Esophagus muscularis mucosa (tissue), 4 donors: ENCODE measurements around the gene ABCC1. TPM values are rescaled to one million over a fixed set of nuclear protein-coding genes. Genes with fewer than 3 reads are reported as not detected.

Source experiments
- DNase-seq: peaks from one replicate; pipeline ENCODE4 v3.0.0-alpha.2; 2017; ENCODE audit errors: extremely low spot score
- H3K27ac ChIP-seq, 4 donors: fragments of 200-600 bp; sonication (generic); replicated peaks in 1 of 4; 1 replicate in 3 of 4; 2 replicates in 1 of 4; pipeline ENCODE4 v1.5.1; 2016 to 2019; ENCODE audit warnings: mild to moderate bottlenecking in 1 of 4
- H3K27me3 ChIP-seq, 4 donors: fragments of 200-600 bp; sonication (generic); one replicate each; pipeline versions ENCODE4 v1.5.1 to v1.6.0; 2016 to 2019
- H3K36me3 ChIP-seq, 4 donors: fragments of 200-600 bp; sonication (generic); one replicate each; pipeline ENCODE4 v1.5.1; 2016 to 2019
- H3K4me1 ChIP-seq, 4 donors: fragments of 200-600 bp; sonication (generic); one replicate each; pipeline ENCODE4 v1.5.1; 2016 to 2019
- H3K4me3 ChIP-seq, 4 donors: fragments of 200-600 bp; sonication (generic); 1 replicate in 2 of 4; 2 replicates in 2 of 4; pipeline ENCODE4 v1.5.1; 2016 to 2019; ENCODE audit warnings: mild to moderate bottlenecking in 4 of 4, moderate library complexity in 1 of 4
- H3K9me3 ChIP-seq, 4 donors: fragments of 200-600 bp; sonication (generic); 1 replicate in 3 of 4; 2 replicates in 1 of 4; pipeline ENCODE4 v1.5.1; 2016 to 2019
- CTCF ChIP-seq, 3 experiments: fragments of 200-600 bp in 2 of 3; fragments of 450-650 bp in 1 of 3; sonication (generic) in 2 of 3; IDR thresholded peaks; one replicate each; pipeline ENCODE4 v1.5.1; 2017 to 2019; ENCODE audit warnings: antibody characterized with exemption in 3 of 3, mild to moderate bottlenecking in 2 of 3, moderate library complexity in 1 of 3
- EP300 ChIP-seq: sonication (generic); formaldehyde crosslinking; IDR thresholded peaks from one replicate; pipeline ENCODE4 v1.6.1; 2017; ENCODE audit warnings: antibody characterized with exemption
- POLR2A ChIP-seq: fragments of 450-650 bp; IDR thresholded peaks from one replicate; pipeline ENCODE4 v1.6.1; 2017; ENCODE audit warnings: antibody characterized with exemption, moderate library complexity, mild to moderate bottlenecking, low read depth
- POLR2AphosphoS5 ChIP-seq, 2 donors: sonication (generic); formaldehyde crosslinking; IDR thresholded peaks; one replicate each; pipeline ENCODE4 v1.6.1; 2017; ENCODE audit warnings: antibody characterized with exemption in 2 of 2
- WGBS: methylation state at CpG from one replicate; pipeline ENCODE4 v1.1.5; 2018; 5-methylcytosine and 5-hydroxymethylcytosine counted together
- intact Hi-C: fragments of 100-400 bp; cut with DNase I; formaldehyde crosslinking; loops from one replicate; pipeline ENCODE4 v1.15.1; 2023
- total RNA-seq, 4 donors: library from RNA; depleted of rRNA; stranded (reverse); fragments of >200 nt; gene quantifications; one replicate each; pipeline versions ENCODE4 v1.1.0 to v1.2.1, GENCODE V29; 2016

Gene ABCC1
- total RNA-seq, 4 donors from 2014 or later = 61.8 to 141 (median 103) TPM

- Histone ChIP-seq H3K27me3 (no peaks in the 10 kb centered on the region), H3K36me3 (peaks cover 32 to 84% (median 55%) of the 10 kb centered on the region in 4 donors), H3K27ac (peak overlapping the region in 2 of 4 donors; percentile 51 to 90), H3K4me3 (no peak overlapping the region), H3K4me1 (peaks cover 0 to 64% (median 62%) of the 10 kb centered on the region in 4 donors), H3K9me3 (no peaks in the 10 kb centered on the region)
- DNase-seq = no peak
- 91% methylated on average over 14 of the region's 14 CpGs for WGBS
- intact Hi-C loops = no loop called here
- TF ChIP-seq EP300 (no peak), POLR2A (no peak), POLR2AphosphoS5 (IDR thresholded peaks at IDR 0.05) (no peak), CTCF (IDR thresholded peaks at IDR 0.05) (no peak)
Measured at GRCh38 chr16:16105646-16106045, 156.2 kb downstream of the ABCC1 start.

GRCh38 chr16:16106466-16106865 is 157.1 kb downstream of the ABCC1 start:
- TF ChIP-seq POLR2A (no peak), CTCF (IDR thresholded peaks at IDR 0.05) (no peak)
- Histone ChIP-seq H3K27ac (peak overlapping the region; percentile 66 to 79 (median 73)), H3K9me3 (no peaks in the 10 kb centered on the region), H3K36me3 (peaks cover 36 to 87% (median 63%) of the 10 kb centered on the region in 4 donors), H3K27me3 (no peaks in the 10 kb centered on the region), H3K4me1 (peaks cover 0 to 56% (median 54%) of the 10 kb centered on the region in 4 donors), H3K4me3 (no peak overlapping the region)
- intact Hi-C loops = no loop called here
- 86% methylated on average over 5 of the region's 6 CpGs for WGBS
- no peak for DNase-seq

- Histone ChIP-seq H3K9me3 (no peaks in the 10 kb centered on the region), H3K36me3 (peaks cover 42 to 88% (median 69%) of the 10 kb centered on the region in 4 donors), H3K4me3 (no peak overlapping the region), H3K27ac (peak overlapping the region; percentile 66 to 79 (median 73)), H3K4me1 (peaks cover 0 to 42% (median 40%) of the 10 kb centered on the region in 4 donors), H3K27me3 (no peaks in the 10 kb centered on the region)
- no peak for TF ChIP-seq POLR2A
- no peak for TF ChIP-seq CTCF (IDR thresholded peaks at IDR 0.05)
- no peak for TF ChIP-seq POLR2AphosphoS5 (IDR thresholded peaks at IDR 0.05)
- no peak for TF ChIP-seq EP300
- intact Hi-C loops = no loop called here
- 80% methylated on average over 6 of the region's 6 CpGs for WGBS
- no peak for DNase-seq
Measured at GRCh38 chr16:16107839-16108238, 158.4 kb downstream of the ABCC1 start.

- H3K27ac ChIP-seq = peak overlapping the region; percentile 66 to 79 (median 73)
- H3K4me1 ChIP-seq = peaks cover 0 to 38% (median 36%) of the 10 kb centered on the region in 4 donors
- H3K36me3 ChIP-seq = peaks cover 42 to 88% (median 69%) of the 10 kb centered on the region in 4 donors
- no peak for DNase-seq
- no peaks in the 10 kb centered on the region for H3K9me3 ChIP-seq
- WGBS = 51% methylated on average over 6 of the region's 6 CpGs
- peak in 1 of 2 donors; percentile 29 for TF ChIP-seq POLR2AphosphoS5 (IDR thresholded peaks at IDR 0.05)
- no peak for TF ChIP-seq CTCF (IDR thresholded peaks at IDR 0.05)
- no peak overlapping the region for H3K4me3 ChIP-seq
- no peaks in the 10 kb centered on the region for H3K27me3 ChIP-seq
- intact Hi-C loops = no loop called here
Measured at GRCh38 chr16:16108759-16109158, 159.3 kb downstream of the ABCC1 start.
